Measurements from ENCODE around the gene ITFG2. TPM values are rescaled to one million over a fixed set of nuclear protein-coding genes. Genes with fewer than 3 reads are reported as not detected.

Gene ITFG2
- total and polyA plus RNA-seq, 2 of the 13 experiments (the other 11 are each of a cell fraction or from before 2014, with no cell fraction given), result 14.8 to 15.5 TPM

- peak; percentile 59; the same call in 1 of the 2 replicates for TF ChIP-seq ZNF724P (CRISPR knock-in tag; IDR thresholded peaks at IDR 0.05; ENCODE audit: borderline replicate concordance)
- 0 out of 2 replicates have a peak, but pooled peaks have one; percentile 37 for TF ChIP-seq KLF11 (CRISPR knock-in tag; IDR thresholded peaks at IDR 0.05)
- no peak for TF ChIP-seq MTF2 (CRISPR knock-in tag; IDR thresholded peaks at IDR 0.05; ENCODE audit: borderline replicate concordance)
- no peak for TF ChIP-seq ZNF251 (CRISPR knock-in tag; IDR thresholded peaks at IDR 0.05)
- peak; percentile 72; the same call in 1 of the 2 replicates for TF ChIP-seq DRAP1 (CRISPR knock-in tag; IDR thresholded peaks at IDR 0.05)
- TF ChIP-seq REXO4 (CRISPR knock-in tag; IDR thresholded peaks at IDR 0.05; ENCODE audit: borderline replicate concordance), result peak; percentile 57; the same call in 1 of the 2 replicates
- TF ChIP-seq ZNF276 (CRISPR knock-in tag; IDR thresholded peaks at IDR 0.05; ENCODE audit: low read depth), result peak; percentile 36; the same call in 1 of the 2 replicates
- no peak for TF ChIP-seq NONO (IDR thresholded peaks at IDR 0.05)
- peak; percentile 52; the same call in 1 of the 2 replicates for TF ChIP-seq NONO (CRISPR knock-in tag; conservative IDR thresholded peaks at IDR 0.05)
- TF ChIP-seq THAP11 (CRISPR knock-in tag; IDR thresholded peaks at IDR 0.05), result peak; percentile 87
- peak; percentile 79; the same call in 1 of the 2 replicates for TF ChIP-seq MTA1 (CRISPR knock-in tag; IDR thresholded peaks at IDR 0.05; ENCODE audit: borderline replicate concordance)
- TF ChIP-seq MTF1 (CRISPR knock-in tag; IDR thresholded peaks at IDR 0.05), result peak; percentile 91
- peak; percentile 42; the same call in 1 of the 2 replicates for TF ChIP-seq ZNF768 (CRISPR knock-in tag; IDR thresholded peaks at IDR 0.05)
- TF ChIP-seq MAFF (IDR thresholded peaks at IDR 0.05; ENCODE audit: low read depth, low read length), result no peak
- TF ChIP-seq PTBP1 (IDR thresholded peaks at IDR 0.05; ENCODE audit: low read depth, low read length, poor library complexity, severe bottlenecking), result no peak
- peak; percentile 59; the same call in 1 of the 2 replicates for TF ChIP-seq ZNF772 (CRISPR knock-in tag; IDR thresholded peaks at IDR 0.05)
- TF ChIP-seq SAP130 (CRISPR knock-in tag; IDR thresholded peaks at IDR 0.05; ENCODE audit: low read depth), result peak; percentile 83
- TF ChIP-seq ZBED4 (CRISPR knock-in tag; IDR thresholded peaks at IDR 0.05; ENCODE audit: borderline replicate concordance), result peak; percentile 75; the same call in 1 of the 2 replicates
- no peak for TF ChIP-seq SRF (IDR thresholded peaks at IDR 0.05; ENCODE audit: low read depth, low read length)
- peak; percentile 73; the same call in 1 of the 2 replicates for TF ChIP-seq ZNF790 (CRISPR knock-in tag; IDR thresholded peaks at IDR 0.05; ENCODE audit: borderline replicate concordance)
Observed at GRCh38 chr12:2794736-2795289, 17.7 kb upstream of the ITFG2 start, which contains the start of gene FKBP4 (continued).
